ENCODE data around the gene CCDC27.

Gene CCDC27

GRCh38 chr1:3750741-3751140 lies 1.5 kb upstream of the CCDC27 start:
- no peak for DNase-seq (ENCODE audit: low read depth in 1 of 2, low spot score in 1 of 2)

DNA sequence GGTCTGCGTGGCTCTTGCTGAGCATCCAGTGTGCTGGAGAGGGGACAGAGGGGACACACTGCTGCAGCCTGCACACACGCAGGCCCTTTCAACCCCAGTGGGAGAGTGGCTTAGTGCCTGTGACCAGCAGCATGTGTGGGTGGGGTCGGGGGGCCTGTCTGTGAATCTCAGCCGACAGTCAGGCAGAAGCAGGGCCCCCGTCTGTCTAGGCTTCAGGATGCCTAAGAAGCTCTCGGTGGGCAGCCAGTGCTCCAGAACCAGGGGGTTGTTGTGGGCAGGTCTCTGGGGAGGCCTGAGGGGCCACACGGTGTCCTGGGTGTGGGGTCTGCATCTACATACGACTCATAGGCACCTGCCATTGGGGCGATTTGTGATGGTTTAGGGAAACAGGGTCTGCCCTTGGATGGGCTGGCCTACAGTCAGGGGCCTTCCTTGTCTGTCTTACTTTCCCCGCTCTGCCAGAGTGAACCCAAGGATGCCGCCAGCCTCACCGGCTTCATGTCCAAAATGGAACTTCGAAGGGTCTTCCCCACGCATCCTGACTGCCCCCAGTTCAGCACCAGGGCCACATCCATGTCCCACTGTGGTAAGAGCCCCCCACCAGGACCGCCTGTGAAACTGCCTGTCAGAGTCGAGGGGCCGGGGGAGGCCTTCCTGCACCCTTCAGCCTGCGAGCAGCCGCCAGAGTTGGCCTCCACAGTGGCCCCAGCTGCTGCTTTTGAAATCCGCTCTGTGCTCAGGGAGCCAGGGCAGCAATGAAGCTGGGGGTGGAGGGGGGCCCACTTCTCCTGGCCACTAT lies 1.6 kb downstream of the CCDC27 start:
- DNase-seq (ENCODE audit: low read depth in 1 of 2, low spot score in 1 of 2) = no peak

DNA sequence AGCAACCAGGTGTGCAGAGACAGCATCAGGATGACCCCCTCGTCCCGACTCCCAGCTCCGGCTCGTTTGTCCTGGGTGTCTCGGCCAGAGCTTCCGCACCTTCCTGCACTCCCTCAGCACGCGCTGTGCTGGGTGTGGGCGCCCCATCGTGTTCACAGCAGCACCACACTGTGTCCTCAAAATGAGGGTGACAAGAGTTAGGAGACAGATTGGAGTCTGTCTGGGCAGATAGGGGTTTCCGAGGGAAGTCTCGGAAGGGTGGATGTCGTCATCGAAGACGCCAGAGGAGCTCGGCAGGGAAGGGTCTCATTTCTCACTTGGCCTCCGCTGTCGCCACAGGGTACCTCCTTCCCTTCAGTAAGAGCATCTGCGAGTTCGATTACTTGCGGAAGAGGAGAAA lies 4.1 kb downstream of the CCDC27 start:
- DNase-seq (ENCODE audit: low read depth in 1 of 2, low spot score in 1 of 2) = no peak

GRCh38 chr1:3759164-3759563 lies 6.9 kb downstream of the CCDC27 start:
- DNase-seq (ENCODE audit: low read depth in 1 of 2, low spot score in 1 of 2) = no peak

DNA sequence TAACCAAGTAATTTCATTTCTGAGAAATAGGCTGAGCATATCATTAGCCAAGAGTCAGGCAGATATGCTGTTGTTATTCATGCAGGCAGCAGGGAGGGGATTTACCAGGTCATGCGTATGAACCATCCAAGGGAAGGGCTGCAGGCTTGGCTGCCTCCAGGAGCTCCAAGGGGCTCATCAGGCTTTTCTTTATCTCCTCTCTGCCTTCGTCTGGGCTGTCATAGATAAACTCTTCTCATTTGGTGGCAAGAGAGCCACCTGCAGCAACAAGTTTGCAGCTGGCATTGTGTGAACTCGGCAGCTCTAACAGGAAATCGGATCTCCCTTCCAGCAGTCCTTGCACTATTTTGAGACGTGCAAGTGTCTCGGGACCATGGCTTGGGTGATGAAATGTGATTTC lies 7.5 kb downstream of the CCDC27 start:
- DNase-seq (ENCODE audit: low read depth in 1 of 2, low spot score in 1 of 2) = no peak

GRCh38 chr1:3761296-3762010 lies 9.2 kb downstream of the CCDC27 start:
- DNase-seq (ENCODE audit: low read depth in 1 of 2, low spot score in 1 of 2) = no peak

DNA sequence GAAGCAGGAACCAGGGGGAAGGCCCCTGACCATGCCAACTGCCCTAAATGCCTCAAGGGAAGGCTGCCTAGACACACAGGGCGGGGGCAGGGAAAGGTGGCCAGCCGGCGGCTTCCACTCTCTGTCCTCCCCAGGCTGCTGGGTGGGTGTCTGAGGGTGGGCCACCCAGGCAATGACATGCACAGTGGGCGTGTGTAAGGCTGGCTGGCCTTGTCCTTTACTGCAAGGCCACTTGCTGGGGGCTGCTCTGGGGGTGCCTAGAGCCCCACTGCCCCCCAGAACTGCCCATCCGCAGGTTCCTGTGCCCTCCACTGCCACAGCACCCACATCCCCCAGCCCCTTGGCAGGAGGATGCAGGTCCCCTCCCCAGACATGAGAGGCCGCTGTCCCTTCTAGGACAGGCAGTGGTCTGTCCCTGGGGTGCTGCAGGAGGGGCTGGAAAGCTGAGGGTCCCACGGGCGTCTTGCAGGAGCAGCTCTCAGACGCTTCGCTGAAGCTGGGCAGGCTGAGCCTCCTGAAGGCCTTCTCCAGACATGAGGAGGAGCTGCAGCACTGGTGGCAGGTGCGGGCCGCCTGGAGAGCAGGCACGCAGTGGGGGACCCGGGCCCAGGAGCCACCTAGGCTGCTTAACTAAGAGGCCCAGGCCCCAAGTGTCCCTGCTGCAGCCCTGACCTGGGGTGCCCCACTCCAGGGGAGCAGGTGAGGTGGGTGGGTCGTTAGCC lies 10.1 kb downstream of the CCDC27 start:
- DNase-seq (ENCODE audit: low read depth in 1 of 2, low spot score in 1 of 2) = no peak

GRCh38 chr1:3762873-3763228 lies 10.6 kb downstream of the CCDC27 start:
- no peak for DNase-seq (ENCODE audit: low read depth in 1 of 2, low spot score in 1 of 2)

- DNase-seq (ENCODE audit: low read depth in 1 of 2, low spot score in 1 of 2) = no peak
Measured at GRCh38 chr1:3763351-3764125, 11.3 kb downstream of the CCDC27 start.

- no peak for DNase-seq (ENCODE audit: low read depth in 1 of 2, low spot score in 1 of 2)
Measured at GRCh38 chr1:3767328-3767925, 15.2 kb downstream of the CCDC27 start.

DNA sequence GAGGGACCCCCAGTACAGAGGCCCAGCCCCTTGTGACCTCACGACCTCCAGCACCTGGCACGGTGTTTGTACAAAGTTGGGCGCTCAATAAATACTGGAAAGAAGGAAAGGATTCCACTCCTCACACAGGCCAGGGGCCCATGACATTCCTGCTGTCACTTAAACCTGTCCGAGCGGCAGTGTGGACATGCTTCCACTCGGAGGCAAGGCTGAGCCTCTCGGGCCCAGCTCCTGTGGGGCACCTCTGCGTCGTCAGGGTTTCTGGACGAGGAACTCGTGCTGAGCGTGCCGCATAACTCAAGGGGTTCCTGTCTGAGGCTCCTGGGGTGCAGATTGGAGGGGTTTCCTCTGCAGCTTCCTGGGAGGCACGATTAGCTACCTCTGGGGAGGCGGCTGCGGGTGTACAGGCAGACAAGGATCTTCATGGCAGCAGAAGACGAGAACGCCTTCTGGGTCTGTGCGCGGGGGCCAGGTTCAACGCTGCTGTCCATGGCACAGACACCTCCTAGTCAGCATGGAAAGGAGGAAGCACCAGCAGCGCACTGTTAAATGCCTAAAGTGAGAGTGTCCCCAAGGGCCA lies 16.7 kb downstream of the CCDC27 start:
- no peak for DNase-seq (ENCODE audit: low read depth in 1 of 2, low spot score in 1 of 2)

GRCh38 chr1:3770047-3770765 lies 18.0 kb downstream of the CCDC27 start:
- no peak for DNase-seq (ENCODE audit: low read depth in 1 of 2, low spot score in 1 of 2)

DNA sequence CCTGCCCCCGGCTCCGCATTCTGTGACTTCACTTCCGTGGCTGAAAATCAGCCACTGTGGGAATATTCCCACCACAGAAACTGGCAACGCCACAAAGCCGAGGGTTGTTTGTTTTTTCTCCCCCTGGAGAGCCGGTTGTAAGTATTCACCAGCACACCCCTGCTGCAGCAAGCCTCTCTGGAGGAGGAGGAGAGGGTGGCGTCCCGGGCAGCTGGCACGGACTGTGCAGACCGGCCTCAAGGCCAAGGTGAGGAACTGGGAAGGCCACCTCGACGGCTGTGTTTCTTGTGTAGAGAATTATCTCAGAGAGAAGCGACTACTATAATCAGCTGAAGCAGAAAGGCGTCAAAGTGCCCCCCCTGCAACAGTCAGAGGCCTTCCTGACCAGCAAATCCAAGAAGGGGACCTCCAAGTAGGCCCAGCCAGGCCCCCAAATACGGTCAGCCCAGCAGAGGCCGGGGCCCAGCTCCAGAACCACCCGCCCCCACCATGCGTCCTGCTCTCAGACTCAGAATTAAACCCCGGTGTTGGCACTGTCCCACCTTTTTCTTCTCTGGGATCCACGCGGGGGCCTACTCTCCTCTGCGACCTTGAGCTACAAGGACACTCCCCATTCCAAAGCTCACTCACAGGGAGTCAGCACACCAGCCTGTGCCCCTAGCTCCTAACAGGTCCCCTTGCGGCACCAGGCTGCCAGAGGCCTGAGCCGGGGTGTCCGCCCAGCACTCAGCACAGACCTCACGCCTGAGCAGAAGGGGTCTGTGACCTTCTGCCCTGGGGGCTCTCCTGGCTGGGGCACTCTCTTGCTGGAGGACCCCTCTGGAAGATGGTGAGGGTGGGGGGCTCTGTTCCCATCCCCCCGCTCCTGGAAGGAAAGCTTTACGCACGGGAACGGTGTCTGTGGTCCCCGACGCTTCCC lies 19.1 kb downstream of the CCDC27 start:
- no peak for DNase-seq (ENCODE audit: low read depth in 1 of 2, low spot score in 1 of 2)

- peak; percentile 63 to 80 for DNase-seq (ENCODE audit: low read depth in 1 of 2, low spot score in 1 of 2)
Measured at GRCh38 chr1:3772027-3772714, 19.9 kb downstream of the CCDC27 start.

- no peak for DNase-seq (ENCODE audit: low read depth in 1 of 2, low spot score in 1 of 2)
Measured at GRCh38 chr1:3772715-3773571, 20.7 kb downstream of the CCDC27 start, which contains the start of gene SMIM1. SMIM1 (plus strand) TSS chr1:3772749; CDS start chr1:3775374, 2,625 bp downstream.

DNA sequence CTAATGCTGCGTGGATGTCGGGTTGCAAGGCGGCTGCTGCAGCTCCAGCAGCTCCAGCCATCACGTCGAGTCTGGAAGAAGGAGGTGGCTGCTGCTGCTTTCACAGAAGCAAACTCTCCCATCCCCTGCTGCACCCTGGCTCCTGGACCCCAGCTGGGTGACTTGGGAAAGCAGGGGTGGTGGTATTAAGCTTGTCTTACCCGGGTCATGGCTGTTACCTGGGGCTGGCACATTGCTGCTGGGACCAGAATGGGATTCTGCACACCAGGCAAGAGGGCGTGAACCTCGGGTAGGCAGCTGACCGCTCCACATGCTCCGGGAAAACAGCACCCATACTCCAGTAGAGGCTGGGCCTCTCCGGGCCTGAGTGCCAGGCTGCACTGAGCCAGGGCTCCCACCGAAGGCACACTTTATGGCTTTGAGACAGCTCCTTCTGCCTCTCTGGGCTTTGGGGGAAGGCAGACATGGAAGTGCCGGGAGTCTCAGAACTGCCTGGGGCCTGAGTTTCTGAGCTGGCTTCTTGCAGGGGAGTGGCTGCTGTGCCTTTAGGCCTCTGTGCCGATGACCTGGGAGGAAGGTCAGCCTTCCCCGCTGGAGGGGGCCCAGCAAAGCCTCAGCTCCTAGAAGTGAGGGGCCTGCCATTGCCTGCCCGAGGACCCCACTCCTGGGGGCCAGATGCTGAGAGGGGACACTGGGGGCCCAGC lies 21.5 kb downstream of the CCDC27 start:
- no peak for DNase-seq (ENCODE audit: low read depth in 1 of 2, low spot score in 1 of 2)

Data from activated CD4-positive, alpha-beta T cell treated with anti-CD3 and anti-CD28 coated beads, Interleukin-2, amount 50 U/mL, for 24 hours (primary cell).